Vagina (tissue), 2 donors: ENCODE measurements around the gene TMEM184B. TPM values are rescaled to one million over a fixed set of nuclear protein-coding genes. Genes with fewer than 3 reads are reported as not detected.

Experiments
- DNase-seq, 2 donors: peaks; one replicate each; pipeline ENCODE4 v3.0.0-alpha.2; 2017; ENCODE audit errors: extremely low spot score in 2 of 2
- H3K27ac ChIP-seq: fragments of 200-600 bp; sonication (generic); one replicate; pipeline ENCODE4 v1.5.1; 2019
- H3K27me3 ChIP-seq: fragments of 200-600 bp; sonication (generic); one replicate; pipeline ENCODE4 v1.5.1; 2019
- H3K36me3 ChIP-seq, 2 donors: fragments of 200-600 bp; sonication (generic); one replicate each; pipeline ENCODE4 v1.5.1; 2017 to 2019
- H3K4me1 ChIP-seq: fragments of 200-600 bp; sonication (generic); one replicate; pipeline ENCODE4 v1.5.1; 2019
- H3K4me3 ChIP-seq, 2 donors: fragments of 200-600 bp; sonication (generic); 1 replicate in 1 of 2; 2 replicates in 1 of 2; pipeline ENCODE4 v1.5.1; 2016 to 2019
- H3K9me3 ChIP-seq: fragments of 200-600 bp; sonication (generic); one replicate; pipeline ENCODE4 v1.5.1; 2019
- POLR2A ChIP-seq, 2 donors: fragments of 450-650 bp; IDR thresholded peaks; one replicate each; pipeline ENCODE4 v1.6.1; 2017; ENCODE audit warnings: antibody characterized with exemption in 2 of 2, mild to moderate bottlenecking in 2 of 2, moderate library complexity in 2 of 2
- POLR2AphosphoS5 ChIP-seq, 2 donors: sonication (generic); formaldehyde crosslinking; IDR thresholded peaks; one replicate each; pipeline ENCODE4 v1.9.0; 2017; ENCODE audit warnings: antibody characterized with exemption in 2 of 2, mild to moderate bottlenecking in 2 of 2, low read depth in 1 of 2; ENCODE audit not compliant: insufficient read depth in 1 of 2
- intact Hi-C: fragments of 100-400 bp; cut with DNase I; formaldehyde crosslinking; loops from one replicate; pipeline ENCODE4 v1.15.1; 2023
- total RNA-seq: library from RNA; depleted of rRNA; stranded (reverse); fragments of >200 nt; gene quantifications from one replicate; pipeline ENCODE4 v1.2.3, GENCODE V29; 2016
- TF ChIP-seq, protein P1 (sequence below), 3 experiments: fragments of 450-650 bp in 2 of 3; fragments of 200-600 bp in 1 of 3; sonication (generic) in 1 of 3; IDR thresholded peaks; one replicate each; pipeline ENCODE4 v1.5.1; 2017 to 2019; ENCODE audit warnings: antibody characterized with exemption in 3 of 3, mild to moderate bottlenecking in 2 of 3, moderate library complexity in 2 of 3

TMEM184B gene
- total RNA-seq, 1 donor from 2014 or later: 50.8 TPM

DNA sequence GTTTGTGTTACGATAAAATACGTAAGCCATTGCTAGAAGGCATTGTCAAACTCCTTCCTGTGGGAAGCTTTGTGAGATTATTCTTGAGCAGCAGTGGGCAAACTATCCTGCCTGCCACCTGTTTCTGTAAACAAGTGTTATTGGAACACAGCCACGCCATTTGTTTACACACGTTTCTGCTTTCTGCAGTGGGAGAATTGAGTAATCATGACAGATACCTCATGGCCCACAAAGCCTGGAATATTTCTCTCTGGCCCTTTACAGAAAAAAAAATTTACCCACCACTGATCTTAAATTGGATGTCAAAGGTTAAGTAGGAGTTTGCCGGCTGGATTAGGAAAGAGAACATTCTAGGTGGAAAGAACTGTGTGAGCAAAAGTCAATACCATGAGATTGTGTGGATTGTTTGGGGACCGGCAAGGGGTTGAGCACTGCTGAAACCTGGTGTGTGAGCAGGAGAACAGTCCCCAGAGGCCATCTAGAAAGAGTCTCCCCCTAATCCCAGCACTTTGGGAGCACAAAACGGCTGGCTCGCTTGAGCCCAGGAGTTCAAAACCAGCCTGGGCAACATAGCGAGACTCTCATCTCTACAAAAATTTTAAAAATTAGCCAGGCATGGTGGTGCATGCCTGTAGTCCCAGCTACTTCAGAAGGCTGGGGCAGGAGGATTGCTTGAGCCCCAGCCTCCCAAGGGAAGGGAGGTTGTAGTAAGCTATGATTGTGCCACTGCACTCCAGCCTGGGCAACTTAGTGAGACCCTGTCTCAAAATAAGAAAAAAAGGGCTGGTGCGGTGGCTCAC is 85.2 kb downstream of the TMEM184B start:
- intact Hi-C loops: loop anchor here (10.0 kb wide), 1 partner anchor 123 kb away; no protein-coding TSS in a partner anchor
- Histone ChIP-seq H3K27ac (peak overlapping the region; percentile 16), H3K9me3 (no peaks in the 10 kb centered on the region)

DNA sequence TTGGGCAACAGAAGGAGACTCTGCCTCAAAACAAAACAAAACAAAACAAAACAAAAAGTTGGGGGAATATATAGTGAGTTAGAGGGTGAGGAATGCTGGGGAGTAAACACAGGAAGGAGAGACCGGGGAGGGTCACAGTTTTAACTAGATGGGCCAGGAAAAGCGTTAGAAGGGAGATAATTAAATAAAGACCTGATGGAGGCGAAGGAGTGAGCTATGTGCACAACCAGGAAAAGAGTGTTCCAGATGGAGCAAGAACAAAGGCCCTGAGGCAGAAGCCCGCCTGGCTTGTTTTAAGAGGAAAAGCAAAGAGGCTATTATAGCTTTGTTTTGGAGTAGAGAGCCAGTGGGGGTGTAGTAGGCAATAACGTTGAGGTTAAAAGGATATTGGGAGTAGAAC is 86.4 kb downstream of the TMEM184B start:
- intact Hi-C loops: loop anchor here (10.0 kb wide), 1 partner anchor 122 kb away; no protein-coding TSS in a partner anchor
- DNase-seq: no peak
- H3K4me1 ChIP-seq: peaks cover 8% of the 10 kb centered on the region
- H3K27ac ChIP-seq: peak overlapping the region; percentile 37
- no peaks in the 10 kb centered on the region for H3K27me3 ChIP-seq
- no peak overlapping the region for H3K4me3 ChIP-seq
- no peak for TF ChIP-seq POLR2A (IDR thresholded peaks at IDR 0.05)
- no peak for TF ChIP-seq POLR2AphosphoS5 (IDR thresholded peaks at IDR 0.05; ENCODE audit: insufficient read depth in 1 of 2, low read depth in 1 of 2)
- TF ChIP-seq, protein P1, sequence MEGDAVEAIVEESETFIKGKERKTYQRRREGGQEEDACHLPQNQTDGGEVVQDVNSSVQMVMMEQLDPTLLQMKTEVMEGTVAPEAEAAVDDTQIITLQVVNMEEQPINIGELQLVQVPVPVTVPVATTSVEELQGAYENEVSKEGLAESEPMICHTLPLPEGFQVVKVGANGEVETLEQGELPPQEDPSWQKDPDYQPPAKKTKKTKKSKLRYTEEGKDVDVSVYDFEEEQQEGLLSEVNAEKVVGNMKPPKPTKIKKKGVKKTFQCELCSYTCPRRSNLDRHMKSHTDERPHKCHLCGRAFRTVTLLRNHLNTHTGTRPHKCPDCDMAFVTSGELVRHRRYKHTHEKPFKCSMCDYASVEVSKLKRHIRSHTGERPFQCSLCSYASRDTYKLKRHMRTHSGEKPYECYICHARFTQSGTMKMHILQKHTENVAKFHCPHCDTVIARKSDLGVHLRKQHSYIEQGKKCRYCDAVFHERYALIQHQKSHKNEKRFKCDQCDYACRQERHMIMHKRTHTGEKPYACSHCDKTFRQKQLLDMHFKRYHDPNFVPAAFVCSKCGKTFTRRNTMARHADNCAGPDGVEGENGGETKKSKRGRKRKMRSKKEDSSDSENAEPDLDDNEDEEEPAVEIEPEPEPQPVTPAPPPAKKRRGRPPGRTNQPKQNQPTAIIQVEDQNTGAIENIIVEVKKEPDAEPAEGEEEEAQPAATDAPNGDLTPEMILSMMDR (IDR thresholded peaks at IDR 0.05): no peak
- H3K9me3 ChIP-seq: no peaks in the 10 kb centered on the region
- no peaks in the 10 kb centered on the region for H3K36me3 ChIP-seq

More for the DNA sequence above, 85.2 kb downstream of the TMEM184B start:
- H3K27me3 ChIP-seq: no peaks in the 10 kb centered on the region
- H3K36me3 ChIP-seq: no peaks in the 10 kb centered on the region
- H3K4me3 ChIP-seq: no peak overlapping the region
- peaks cover 8% of the 10 kb centered on the region for H3K4me1 ChIP-seq
- no peak for DNase-seq
- TF ChIP-seq POLR2AphosphoS5 (IDR thresholded peaks at IDR 0.05; ENCODE audit: insufficient read depth in 1 of 2, low read depth in 1 of 2): no peak
- TF ChIP-seq, protein P1 (IDR thresholded peaks at IDR 0.05): no peak
- TF ChIP-seq POLR2A (IDR thresholded peaks at IDR 0.05): no peak

DNA sequence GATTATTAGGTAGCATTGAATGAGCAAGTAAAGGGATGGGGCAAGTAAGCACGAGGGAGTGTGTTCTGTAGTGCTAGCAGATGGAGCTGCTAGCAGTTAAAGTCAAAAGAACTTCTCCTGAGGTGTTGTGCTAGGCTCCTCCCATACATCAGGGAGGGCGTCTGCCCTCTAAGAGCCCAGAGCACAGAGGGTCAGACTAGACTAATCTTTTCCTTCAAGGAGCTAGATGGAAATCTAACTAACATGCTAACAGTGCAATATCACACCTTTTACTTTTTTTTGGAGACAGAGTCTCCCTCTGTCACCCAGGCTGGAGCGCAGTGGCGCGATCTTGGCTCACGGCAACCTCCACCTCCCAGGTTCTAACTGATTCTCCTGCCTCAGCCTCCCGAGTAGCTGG is 88.0 kb downstream of the TMEM184B start:
- no peak for DNase-seq
- no peaks in the 10 kb centered on the region for H3K27me3 ChIP-seq
- no peaks in the 10 kb centered on the region for H3K36me3 ChIP-seq
- TF ChIP-seq, protein P1 (IDR thresholded peaks at IDR 0.05): no peak
- no peak for TF ChIP-seq POLR2AphosphoS5 (IDR thresholded peaks at IDR 0.05; ENCODE audit: insufficient read depth in 1 of 2, low read depth in 1 of 2)
- TF ChIP-seq POLR2A (IDR thresholded peaks at IDR 0.05): no peak
- no peak overlapping the region for H3K4me3 ChIP-seq
- no peaks in the 10 kb centered on the region for H3K9me3 ChIP-seq
- no peak overlapping the region for H3K27ac ChIP-seq
- intact Hi-C loops: loop anchor here (10.0 kb wide), 1 partner anchor 120 kb away; no protein-coding TSS in a partner anchor
- peaks cover 24% of the 10 kb centered on the region for H3K4me1 ChIP-seq

DNA sequence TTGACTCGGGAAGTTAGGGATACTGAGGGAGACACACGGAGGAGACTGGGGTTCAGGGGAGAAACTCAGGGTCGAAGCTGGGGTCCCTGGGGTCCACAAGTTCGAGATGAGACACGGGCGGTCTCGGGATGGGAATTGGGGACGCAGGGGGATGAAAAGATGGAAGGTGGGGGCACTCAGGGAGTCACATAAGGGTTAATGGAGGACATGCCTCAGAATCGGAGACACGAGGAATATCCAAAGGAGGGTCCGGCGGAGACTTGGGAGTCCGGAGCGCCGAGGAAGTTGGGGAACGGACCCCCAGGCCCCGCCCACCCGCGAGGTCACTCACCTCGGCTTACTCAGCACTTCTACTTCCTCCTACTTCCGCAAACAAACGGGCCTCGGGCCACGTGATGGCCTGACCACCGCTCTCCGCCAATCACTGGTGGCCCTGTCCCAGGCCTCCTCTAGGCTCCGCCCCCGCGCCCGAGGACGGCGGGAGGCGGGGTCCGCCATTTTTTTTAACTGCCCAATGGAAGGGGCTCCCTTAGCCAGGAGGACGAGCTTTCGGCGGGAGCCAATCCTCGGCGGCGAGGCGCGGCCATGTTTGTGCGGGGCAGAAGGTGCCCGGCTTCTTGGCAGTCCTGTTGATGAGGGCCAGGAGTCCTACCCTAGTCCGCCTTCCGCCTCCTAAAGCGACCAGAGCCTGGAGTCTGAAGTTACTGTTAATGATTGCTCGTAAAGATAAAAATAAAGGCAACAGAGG is 91.2 kb downstream of the TMEM184B start, which contains the start of gene PLA2G6:
PLA2G6 (minus strand) TSS at position 378 of the 748 bp plus-strand sequence. CDS start 12,404 bp downstream, outside the sequence.
- intact Hi-C loops: loop anchor here (10.0 kb wide), 1 partner anchor 117 kb away; no protein-coding TSS in a partner anchor
- Histone ChIP-seq H3K27me3 (no peaks in the 10 kb centered on the region), H3K27ac (peak within 1 kb of the TSS; percentile 99), H3K9me3 (no peaks in the 10 kb centered on the region), H3K4me3 (peak within 1 kb of the TSS; percentile 63 to 69), H3K4me1 (peaks cover 43% of the 10 kb centered on the region), H3K36me3 (no peaks in the 10 kb centered on the region)
- peak; percentile 99 for DNase-seq
- TF ChIP-seq POLR2AphosphoS5 (IDR thresholded peaks at IDR 0.05; ENCODE audit: insufficient read depth in 1 of 2, low read depth in 1 of 2) (peak; percentile 86 to 99), POLR2A (IDR thresholded peaks at IDR 0.05) (no peak)
- TF ChIP-seq, protein P1 (IDR thresholded peaks at IDR 0.05): peak in 1 of 3 experiments; percentile 19
